ENCODE data around the gene EPS8L2.
A peak's percentile ranks its signal among the peaks of the same experiment; 100 is the strongest.

EPS8L2 gene

GRCh38 chr11:695288-695537 is 10.8 kb upstream of the EPS8L2 start:
- TF ChIP-seq CTCF (conservative IDR thresholded peaks at IDR 0.05) (no peak), ZFX (IDR thresholded peaks at IDR 0.05) (no peak)
- H3K27ac ChIP-seq, result peak overlapping the region; percentile 92

GRCh38 chr11:695538-696248 is 10.3 kb upstream of the EPS8L2 start, which contains the start of gene TMEM80:
TSS of gene TMEM80 (plus strand) at chr11:695816. CDS start at chr11:695828, 12 bp downstream.
- peak within 1 kb of the TSS; percentile 92 for H3K27ac ChIP-seq
- TF ChIP-seq ZFX (IDR thresholded peaks at IDR 0.05) (peak; percentile 86; the same call in 1 of the 2 replicates), CTCF (conservative IDR thresholded peaks at IDR 0.05) (no peak)

GRCh38 chr11:696955-697491 is 9.0 kb upstream of the EPS8L2 start:
- TF ChIP-seq ZFX (IDR thresholded peaks at IDR 0.05), result no peak
- TF ChIP-seq CTCF (conservative IDR thresholded peaks at IDR 0.05), result no peak
- H3K27ac ChIP-seq, result peak overlapping the region; percentile 92

GRCh38 chr11:697811-698311 is 8.2 kb upstream of the EPS8L2 start:
- no peak for TF ChIP-seq CTCF (conservative IDR thresholded peaks at IDR 0.05)
- TF ChIP-seq ZFX (IDR thresholded peaks at IDR 0.05), result no peak
- H3K27ac ChIP-seq, result no peak overlapping the region

GRCh38 chr11:698493-699115 is 7.4 kb upstream of the EPS8L2 start:
- TF ChIP-seq ZFX (IDR thresholded peaks at IDR 0.05) (no peak), CTCF (conservative IDR thresholded peaks at IDR 0.05) (no peak)
- no peak overlapping the region for H3K27ac ChIP-seq

- no peak overlapping the region for H3K27ac ChIP-seq
- no peak for TF ChIP-seq CTCF (conservative IDR thresholded peaks at IDR 0.05)
- no peak for TF ChIP-seq ZFX (IDR thresholded peaks at IDR 0.05)
Measured at GRCh38 chr11:699116-699508, 6.9 kb upstream of the EPS8L2 start.

GRCh38 chr11:699753-700152 is 6.3 kb upstream of the EPS8L2 start:
- no peak for TF ChIP-seq ZFX (IDR thresholded peaks at IDR 0.05)
- TF ChIP-seq CTCF (conservative IDR thresholded peaks at IDR 0.05), result no peak
- H3K27ac ChIP-seq, result no peak overlapping the region
